ENCODE results near the gene CLN5. TPM values are rescaled to one million over a fixed set of nuclear protein-coding genes. Genes with fewer than 3 reads are reported as not detected.

The CLN5 gene
- polyA plus RNA-seq, 6 donors from 2014 or later: 20.2 to 30.9 (median 25.4) TPM

GRCh38 chr13:76967031-76967430 is 24.9 kb upstream of the CLN5 start:
- no peak for ATAC-seq (ENCODE audit: low read depth in 2 of 2)
- Mint-ChIP-seq H3K4me3 (no peak overlapping the region), H3K36me3 (no peaks in the 10 kb centered on the region), H3K27ac (no peak overlapping the region), H3K4me1 (peaks cover 0 to 1% (median 0%) of the 10 kb centered on the region in 3 donors), H3K27me3 (peaks cover 27 to 41% (median 29%) of the 10 kb centered on the region in 3 donors), H3K9me3 (peaks cover 0 to 6% (median 0%) of the 10 kb centered on the region in 7 donors)
- no peak for DNase-seq

- H3K36me3 Mint-ChIP-seq: no peaks in the 10 kb centered on the region
- peaks cover 0 to 8% (median 3%) of the 10 kb centered on the region in 3 donors for H3K4me1 Mint-ChIP-seq
- peaks cover 0 to 1% (median 0%) of the 10 kb centered on the region in 7 donors for H3K9me3 Mint-ChIP-seq
- no peak for DNase-seq
- H3K27ac Mint-ChIP-seq: no peak overlapping the region
- H3K27me3 Mint-ChIP-seq: peaks cover 27 to 50% (median 37%) of the 10 kb centered on the region in 3 donors
- no peak for ATAC-seq (ENCODE audit: low read depth in 2 of 2)
- H3K4me3 Mint-ChIP-seq: no peak overlapping the region
Measured at GRCh38 chr13:76968041-76968440, 23.8 kb upstream of the CLN5 start.

GRCh38 chr13:76969488-76970365 is 22.2 kb upstream of the CLN5 start:
- H3K4me1 Mint-ChIP-seq: peaks cover 0 to 8% (median 3%) of the 10 kb centered on the region in 3 donors
- no peaks in the 10 kb centered on the region for H3K36me3 Mint-ChIP-seq
- ATAC-seq (ENCODE audit: low read depth in 2 of 2): no peak
- no peak for DNase-seq
- H3K9me3 Mint-ChIP-seq: no peaks in the 10 kb centered on the region
- H3K4me3 Mint-ChIP-seq: no peak overlapping the region
- no peak overlapping the region for H3K27ac Mint-ChIP-seq
- H3K27me3 Mint-ChIP-seq: peaks cover 35 to 62% (median 48%) of the 10 kb centered on the region in 3 donors

GRCh38 chr13:76971215-76971614 is 20.7 kb upstream of the CLN5 start:
- no peak overlapping the region for H3K4me3 Mint-ChIP-seq
- H3K36me3 Mint-ChIP-seq: no peaks in the 10 kb centered on the region
- peaks cover 40 to 60% (median 50%) of the 10 kb centered on the region in 3 donors for H3K27me3 Mint-ChIP-seq

GRCh38 chr13:76971851-76972829 is 19.7 kb upstream of the CLN5 start:
- no peak overlapping the region for H3K27ac Mint-ChIP-seq
- peaks cover 49 to 61% (median 52%) of the 10 kb centered on the region in 3 donors for H3K27me3 Mint-ChIP-seq
- H3K4me3 Mint-ChIP-seq: no peak overlapping the region
- H3K9me3 Mint-ChIP-seq: no peaks in the 10 kb centered on the region
- H3K36me3 Mint-ChIP-seq: no peaks in the 10 kb centered on the region
- H3K4me1 Mint-ChIP-seq: peaks cover 0 to 8% (median 3%) of the 10 kb centered on the region in 3 donors
- DNase-seq (no peak), ATAC-seq (ENCODE audit: low read depth in 2 of 2) (no peak)

More at GRCh38 chr13:76971215-76971614, 20.7 kb upstream of the CLN5 start:
- DNase-seq (no peak), ATAC-seq (ENCODE audit: low read depth in 2 of 2) (no peak)
- Mint-ChIP-seq H3K4me1 (peaks cover 0 to 8% (median 3%) of the 10 kb centered on the region in 3 donors), H3K9me3 (no peaks in the 10 kb centered on the region), H3K27ac (no peak overlapping the region)

- no peaks in the 10 kb centered on the region for H3K9me3 Mint-ChIP-seq
- DNase-seq (no peak), ATAC-seq (ENCODE audit: low read depth in 2 of 2) (no peak)
- H3K4me1 Mint-ChIP-seq: peaks cover 3 to 8% (median 3%) of the 10 kb centered on the region in 3 donors
- no peak overlapping the region for H3K4me3 Mint-ChIP-seq
- H3K36me3 Mint-ChIP-seq: no peaks in the 10 kb centered on the region
- H3K27me3 Mint-ChIP-seq: peaks cover 49 to 60% (median 53%) of the 10 kb centered on the region in 3 donors
- H3K27ac Mint-ChIP-seq: no peak overlapping the region
Measured at GRCh38 chr13:76973920-76974617, 17.8 kb upstream of the CLN5 start.

- Mint-ChIP-seq H3K4me3 (no peak overlapping the region), H3K36me3 (no peaks in the 10 kb centered on the region), H3K4me1 (peaks cover 3 to 8% (median 4%) of the 10 kb centered on the region in 3 donors), H3K27ac (no peak overlapping the region), H3K27me3 (peaks cover 45 to 62% (median 52%) of the 10 kb centered on the region in 3 donors), H3K9me3 (no peaks in the 10 kb centered on the region)
- DNase-seq (no peak), ATAC-seq (ENCODE audit: low read depth in 2 of 2) (no peak)
Measured at GRCh38 chr13:76974618-76974975, 17.3 kb upstream of the CLN5 start.

GRCh38 chr13:76975863-76976262 is 16.0 kb upstream of the CLN5 start:
- no peak for DNase-seq
- H3K27me3 Mint-ChIP-seq: peaks cover 42 to 56% (median 52%) of the 10 kb centered on the region in 3 donors
- H3K27ac Mint-ChIP-seq: no peak overlapping the region
- H3K9me3 Mint-ChIP-seq: no peaks in the 10 kb centered on the region
- no peaks in the 10 kb centered on the region for H3K36me3 Mint-ChIP-seq
- ATAC-seq (ENCODE audit: low read depth in 2 of 2): no peak
- H3K4me3 Mint-ChIP-seq: no peak overlapping the region
- H3K4me1 Mint-ChIP-seq: peaks cover 4 to 9% (median 8%) of the 10 kb centered on the region in 3 donors

GRCh38 chr13:76976490-76976889 is 15.4 kb upstream of the CLN5 start:
- no peak for ATAC-seq (ENCODE audit: low read depth in 2 of 2)
- DNase-seq: no peak
- H3K9me3 Mint-ChIP-seq: no peaks in the 10 kb centered on the region
- H3K36me3 Mint-ChIP-seq: no peaks in the 10 kb centered on the region
- no peak overlapping the region for H3K27ac Mint-ChIP-seq
- peaks cover 4 to 9% (median 8%) of the 10 kb centered on the region in 3 donors for H3K4me1 Mint-ChIP-seq
- no peak overlapping the region for H3K4me3 Mint-ChIP-seq
- peaks cover 44 to 56% (median 55%) of the 10 kb centered on the region in 3 donors for H3K27me3 Mint-ChIP-seq

- no peak overlapping the region for H3K27ac Mint-ChIP-seq
- H3K4me3 Mint-ChIP-seq: no peak overlapping the region
- ATAC-seq (ENCODE audit: low read depth in 2 of 2): no peak
- no peaks in the 10 kb centered on the region for H3K9me3 Mint-ChIP-seq
- peaks cover 46 to 58% (median 56%) of the 10 kb centered on the region in 3 donors for H3K27me3 Mint-ChIP-seq
- H3K4me1 Mint-ChIP-seq: peaks cover 4 to 9% (median 7%) of the 10 kb centered on the region in 3 donors
- DNase-seq: no peak
- no peaks in the 10 kb centered on the region for H3K36me3 Mint-ChIP-seq
Measured at GRCh38 chr13:76976929-76977328, 15.0 kb upstream of the CLN5 start.

- peaks cover 0 to 7% (median 4%) of the 10 kb centered on the region in 3 donors for H3K4me1 Mint-ChIP-seq
- no peaks in the 10 kb centered on the region for H3K36me3 Mint-ChIP-seq
- peak overlapping the region in 6 of 8 donors; percentile 23 to 77 (median 61) for H3K4me3 Mint-ChIP-seq
- peak; percentile 80 for DNase-seq
- no peak overlapping the region for H3K27ac Mint-ChIP-seq
- H3K9me3 Mint-ChIP-seq: no peaks in the 10 kb centered on the region
- H3K27me3 Mint-ChIP-seq: peaks cover 27 to 42% (median 34%) of the 10 kb centered on the region in 3 donors
- ATAC-seq (ENCODE audit: low read depth in 2 of 2): peak; percentile 100
Measured at GRCh38 chr13:76980075-76980718, 11.7 kb upstream of the CLN5 start.

GRCh38 chr13:76982061-76982460 is 9.8 kb upstream of the CLN5 start:
- Mint-ChIP-seq H3K27me3 (peaks cover 27 to 34% (median 29%) of the 10 kb centered on the region in 3 donors), H3K27ac (no peak overlapping the region), H3K36me3 (no peaks in the 10 kb centered on the region), H3K9me3 (no peaks in the 10 kb centered on the region), H3K4me1 (peaks cover 0 to 7% (median 4%) of the 10 kb centered on the region in 3 donors), H3K4me3 (no peak overlapping the region)
- DNase-seq (no peak), ATAC-seq (ENCODE audit: low read depth in 2 of 2) (no peak)
